ENCODE data around the gene AFAP1L1. TPM values are rescaled to one million over a fixed set of nuclear protein-coding genes. Genes with fewer than 3 reads are reported as not detected.

AFAP1L1 gene
- total and polyA plus RNA-seq, 9 of the 15 experiments (the other 6 are each of a cell fraction or from before 2014, with no cell fraction given) = 0.01 to 0.12 (median 0.03) TPM; not detected in 4

GRCh38 chr5:149265068-149265465 lies 6.6 kb upstream of the AFAP1L1 start (continued):
- TF ChIP-seq DEAF1 (CRISPR knock-in tag; IDR thresholded peaks at IDR 0.05) = no peak

- no TSS peak for BruUV-seq (replicated peaks)
- DNase-seq (ENCODE audit: extremely low read depth in 1 of 4, low spot score in 3 of 4) (peak in 3 of 4 experiments; percentile 11 to 21 (median 21)), FAIRE-seq (no peak), ATAC-seq (no peak)
- POLR2A ChIA-PET = interaction anchor here (0.8 kb wide), 1 partner anchor 9 kb away, joined by 4 read pairs; no protein-coding TSS in a partner anchor
- Histone ChIP-seq H3K79me2 (ENCODE audit: control insufficient read depth, insufficient read depth, low read length) (no peaks in the 10 kb centered on the region), H3K4me3 (no peak overlapping the region), H3K27me3 (ENCODE audit: control insufficient read depth in 2 of 2, insufficient read depth in 2 of 2, low read length in 2 of 2) (peaks cover 8 to 47% of the 10 kb centered on the region in 2 experiments; a peak in 4 of 5 replicates), H3K4me2 (ENCODE audit: insufficient read depth, low read length) (no peak overlapping the region), H3K4me1 (replicated peaks in 1 of 2; ENCODE audit: control insufficient read depth in 2 of 2, insufficient read depth in 2 of 2, low read length in 2 of 2) (no peaks in the 10 kb centered on the region; a peak in 1 of 5 replicates), H3K9ac (ENCODE audit: insufficient read depth in 1 of 2, low read depth in 2 of 2, low read length in 2 of 2) (no peak overlapping the region), H2AFZ (ENCODE audit: low read depth, low read length) (no peak overlapping the region), H3K9me3 (replicated peaks; ENCODE audit: control insufficient read depth, insufficient read depth, low read depth, low read length) (peaks cover 4% of the 10 kb centered on the region; the same call in 1 of the 2 replicates), H3K36me3 (ENCODE audit: control insufficient read depth, insufficient read depth, low read length) (no peaks in the 10 kb centered on the region), H4K20me1 (replicated peaks; ENCODE audit: control insufficient read depth, insufficient read depth, low read length) (no peaks in the 10 kb centered on the region), H3K9me1 (ENCODE audit: control insufficient read depth, insufficient read depth, low read length) (no peaks in the 10 kb centered on the region), H3K27ac (ENCODE audit: extremely low read depth, low read depth, low read length) (no peak overlapping the region)
- intact Hi-C loops (cut with micrococcal nuclease) (loop anchor here (2.0 to 10.0 kb wide), 3 partner anchors 105 to 311 kb away; no protein-coding TSS in a partner anchor), in situ Hi-C loops (cut with MboI) (loop anchor here (5.0 to 25.0 kb wide), 2 partner anchors 528 to 828 kb away; no protein-coding TSS in a partner anchor)
- CTCF ChIA-PET (ENCODE audit: low intra/inter-chr PET ratio) = no interaction called here
- 0% methylated on average over 4 of the region's 4 CpGs for WGBS (ENCODE audit: insufficient coverage, low coverage, missing lambda C conversion rate)
- TF ChIP-seq CTCF (IDR thresholded peaks at IDR 0.05 in 2 of 3, conservative IDR thresholded peaks at IDR 0.05 in 1 of 3; ENCODE audit: insufficient read depth in 2 of 3, low read depth in 1 of 3, low read length in 3 of 3) = peak; percentile 31 to 53 (median 37); a peak in 4 of 6 replicates
- TF ChIP-seq ZNF263 (CRISPR knock-in tag; IDR thresholded peaks at IDR 0.05; ENCODE audit: borderline replicate concordance) = peak; percentile 83
- no peak for TF ChIP-seq ZNF764 (CRISPR knock-in tag; IDR thresholded peaks at IDR 0.05; ENCODE audit: low read depth)
- TF ChIP-seq RAD21 (CRISPR knock-in tag; conservative IDR thresholded peaks at IDR 0.05 in 1 of 2, IDR thresholded peaks at IDR 0.05 in 1 of 2) = peak in 1 of 2 experiments; percentile 36; a peak in 3 of 4 replicates
- no peak for TF ChIP-seq ZNF592 (IDR thresholded peaks at IDR 0.05)
- TF ChIP-seq ZFP1 (CRISPR knock-in tag; IDR thresholded peaks at IDR 0.05) = no peak
- no peak for TF ChIP-seq CEBPG (CRISPR knock-in tag; IDR thresholded peaks at IDR 0.05)
- 0 out of 4 replicates have a peak, but pooled peaks of 1 of the 2 experiments have one; percentile 11 for TF ChIP-seq CEBPG (tag; conservative IDR thresholded peaks at IDR 0.05 in 1 of 2, IDR thresholded peaks at IDR 0.05 in 1 of 2)
- TF ChIP-seq TARDBP (IDR thresholded peaks at IDR 0.05) = no peak
- TF ChIP-seq MEF2A (IDR thresholded peaks at IDR 0.05; ENCODE audit: control insufficient read depth, low read depth, low read length) = no peak
- TF ChIP-seq ZNF23 (CRISPR knock-in tag; IDR thresholded peaks at IDR 0.05) = no peak
Observed at GRCh38 chr5:149265597-149265996, 6.1 kb upstream of the AFAP1L1 start.

All from K562 (cell line).